HCT116 (cell line): Measurements from ENCODE around the gene IMPA2.

Experiments
- CTCF ChIP-seq, 3 experiments: fragments of 200-600 bp in 1 of 3; sonication (generic) in 1 of 3; IDR thresholded peaks in 2 of 3; conservative IDR thresholded peaks in 1 of 3; 2 replicates each; pipeline ENCODE4 v1.5.1; 2012 to 2017; ENCODE audit warnings: low read depth in 2 of 3, low read length in 2 of 3, antibody characterized with exemption in 1 of 3, borderline replicate concordance in 1 of 3, control low read depth in 1 of 3, mild to moderate bottlenecking in 1 of 3, mixed read lengths in 1 of 3, mixed run types in 1 of 3, moderate library complexity in 1 of 3; ENCODE audit not compliant: insufficient read depth in 1 of 3
- EGR1 ChIP-seq: IDR thresholded peaks from 2 replicates; pipeline ENCODE4 v1.6.1; 2012; ENCODE audit warnings: low read depth
- EZH2 ChIP-seq: fragments of 200-600 bp; sonication (generic); IDR thresholded peaks from 2 replicates; pipeline ENCODE4 v1.6.1; 2017; ENCODE audit warnings: antibody characterized with exemption, mixed run types
- EZH2phosphoT487 ChIP-seq: fragments of 200-600 bp; IDR thresholded peaks from 2 replicates; pipeline ENCODE4 v1.6.1; 2018; ENCODE audit warnings: antibody characterized with exemption, borderline replicate concordance
- MAX ChIP-seq: IDR thresholded peaks from 2 replicates; pipeline ENCODE4 v1.6.1; 2012
- POLR2A ChIP-seq: IDR thresholded peaks from 2 replicates; pipeline ENCODE4 v1.7.0; 2011; ENCODE audit warnings: borderline replicate concordance; ENCODE audit not compliant: insufficient read depth, insufficient read length; ENCODE audit errors: extremely low read depth
- POLR2AphosphoS5 ChIP-seq: IDR thresholded peaks from 2 replicates; pipeline ENCODE4 v1.6.1; 2011; ENCODE audit warnings: mild to moderate bottlenecking, low read depth, low read length, moderate library complexity
- RAD21 ChIP-seq: IDR thresholded peaks from 2 replicates; pipeline ENCODE4 v1.6.1; 2012; ENCODE audit warnings: low read depth, mild to moderate bottlenecking
- SIN3A ChIP-seq: IDR thresholded peaks from 2 replicates; pipeline ENCODE4 v1.6.1; 2012; ENCODE audit warnings: low read depth
- TCF7L2 ChIP-seq: IDR thresholded peaks from 2 replicates; pipeline ENCODE4 v1.7.0; 2011; ENCODE audit warnings: borderline replicate concordance, inconsistent platforms; ENCODE audit not compliant: insufficient read depth, insufficient read length; ENCODE audit errors: extremely low read depth
- ZFX ChIP-seq: fragments of 450-650 bp; IDR thresholded peaks from 2 replicates; pipeline ENCODE4 v1.6.1; 2017
- ZNF274 ChIP-seq: fragments of 200-500 bp; sonication (Bioruptor generic); IDR thresholded peaks from 2 replicates; pipeline ENCODE4 v1.6.1; 2014; ENCODE audit warnings: mild to moderate bottlenecking, low read depth, low read length, inconsistent platforms
- TF ChIP-seq, protein P1 (sequence below): IDR thresholded peaks from 2 replicates; pipeline ENCODE4 v1.6.1; 2012; ENCODE audit warnings: low read depth

DNA sequence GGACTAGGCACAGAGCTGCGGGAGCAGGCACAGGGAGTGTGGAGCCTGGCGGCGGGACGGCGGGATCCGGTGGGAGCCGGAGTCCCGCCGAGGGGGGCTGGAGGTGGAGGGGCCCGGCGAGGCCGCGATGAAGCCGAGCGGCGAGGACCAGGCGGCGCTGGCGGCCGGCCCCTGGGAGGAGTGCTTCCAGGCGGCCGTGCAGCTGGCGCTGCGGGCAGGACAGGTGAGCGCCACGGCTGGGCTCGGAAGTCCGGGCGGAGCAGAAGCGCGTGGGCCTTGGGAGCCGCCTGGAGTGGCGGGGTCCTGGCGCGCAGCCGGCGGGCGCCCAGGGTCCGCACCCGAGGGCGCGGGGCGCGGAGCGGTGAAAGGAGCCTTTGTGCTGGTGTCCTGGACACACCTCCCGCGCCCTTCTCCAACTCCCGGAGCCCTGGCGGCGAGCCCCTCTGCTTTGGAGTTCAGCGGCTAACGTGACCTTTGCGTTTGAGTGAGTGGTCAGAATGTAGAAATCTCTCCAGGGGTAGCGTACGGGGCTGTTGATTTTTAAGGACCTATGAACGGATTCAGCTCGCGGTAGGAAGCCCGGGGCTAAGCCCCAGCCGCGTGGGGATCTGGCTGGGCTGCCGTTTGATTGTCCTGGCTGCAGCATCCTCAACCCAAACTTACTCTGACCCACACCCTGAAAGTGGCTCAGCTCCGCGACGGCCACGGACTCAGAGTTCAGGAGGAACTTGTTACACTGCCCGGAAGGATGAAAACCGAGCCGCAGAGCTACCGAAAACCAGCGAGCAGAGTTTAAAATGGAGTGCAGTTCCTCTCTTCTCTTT lies 448 bp downstream of the IMPA2 start:
- TF ChIP-seq SIN3A (no peak), CTCF (IDR thresholded peaks at IDR 0.05 in 2 of 3, conservative IDR thresholded peaks at IDR 0.05 in 1 of 3; ENCODE audit: borderline replicate concordance in 1 of 3, insufficient read depth in 1 of 3, low read depth in 2 of 3, low read length in 2 of 3) (no peak), POLR2A (peak; percentile 50), ZNF274 (no peak), TCF7L2 (peak; percentile 7), EZH2 (no peak), POLR2AphosphoS5 (peak; percentile 80), MAX (no peak), RAD21 (no peak), ZFX (peak; percentile 58; the same call in 1 of the 2 replicates), EGR1 (no peak), EZH2phosphoT487 (no peak)
- TF ChIP-seq, protein P1, sequence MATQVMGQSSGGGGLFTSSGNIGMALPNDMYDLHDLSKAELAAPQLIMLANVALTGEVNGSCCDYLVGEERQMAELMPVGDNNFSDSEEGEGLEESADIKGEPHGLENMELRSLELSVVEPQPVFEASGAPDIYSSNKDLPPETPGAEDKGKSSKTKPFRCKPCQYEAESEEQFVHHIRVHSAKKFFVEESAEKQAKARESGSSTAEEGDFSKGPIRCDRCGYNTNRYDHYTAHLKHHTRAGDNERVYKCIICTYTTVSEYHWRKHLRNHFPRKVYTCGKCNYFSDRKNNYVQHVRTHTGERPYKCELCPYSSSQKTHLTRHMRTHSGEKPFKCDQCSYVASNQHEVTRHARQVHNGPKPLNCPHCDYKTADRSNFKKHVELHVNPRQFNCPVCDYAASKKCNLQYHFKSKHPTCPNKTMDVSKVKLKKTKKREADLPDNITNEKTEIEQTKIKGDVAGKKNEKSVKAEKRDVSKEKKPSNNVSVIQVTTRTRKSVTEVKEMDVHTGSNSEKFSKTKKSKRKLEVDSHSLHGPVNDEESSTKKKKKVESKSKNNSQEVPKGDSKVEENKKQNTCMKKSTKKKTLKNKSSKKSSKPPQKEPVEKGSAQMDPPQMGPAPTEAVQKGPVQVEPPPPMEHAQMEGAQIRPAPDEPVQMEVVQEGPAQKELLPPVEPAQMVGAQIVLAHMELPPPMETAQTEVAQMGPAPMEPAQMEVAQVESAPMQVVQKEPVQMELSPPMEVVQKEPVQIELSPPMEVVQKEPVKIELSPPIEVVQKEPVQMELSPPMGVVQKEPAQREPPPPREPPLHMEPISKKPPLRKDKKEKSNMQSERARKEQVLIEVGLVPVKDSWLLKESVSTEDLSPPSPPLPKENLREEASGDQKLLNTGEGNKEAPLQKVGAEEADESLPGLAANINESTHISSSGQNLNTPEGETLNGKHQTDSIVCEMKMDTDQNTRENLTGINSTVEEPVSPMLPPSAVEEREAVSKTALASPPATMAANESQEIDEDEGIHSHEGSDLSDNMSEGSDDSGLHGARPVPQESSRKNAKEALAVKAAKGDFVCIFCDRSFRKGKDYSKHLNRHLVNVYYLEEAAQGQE: no peak
